ENCODE data around the gene TAF11L13.
"Not testable (repeated sequence)": the region's sequence is repeated elsewhere in the genome, so short reads cannot be mapped to it uniquely, and the experiment has no call there.

Gene TAF11L13

DNA sequence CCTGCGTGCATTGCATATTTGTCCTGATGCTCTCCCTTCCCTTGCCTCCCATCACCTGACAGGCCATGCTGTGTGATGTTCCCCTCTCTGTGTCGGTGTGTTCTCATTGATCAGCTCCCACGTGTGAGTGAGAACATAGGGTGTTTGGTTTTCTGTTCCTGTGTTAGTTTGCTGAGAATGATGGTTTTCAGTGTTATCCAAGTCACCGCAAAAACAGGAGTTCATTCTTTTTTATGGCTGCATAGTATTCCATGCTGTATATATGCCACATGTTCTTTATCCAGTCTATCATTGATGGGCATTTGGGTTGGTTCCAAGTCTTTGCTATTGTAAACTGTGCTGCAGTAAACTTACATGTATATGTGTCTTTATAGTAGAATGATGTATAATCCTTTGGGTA lies 24.4 kb upstream of the TAF11L13 start:
- H3K9me3 ChIP-seq (ENCODE audit: control extremely low read depth in 1 of 5, control insufficient read depth in 4 of 5, insufficient read depth in 2 of 5, low read depth in 1 of 5, low read length in 4 of 5); H3K36me3 ChIP-seq (ENCODE audit: control insufficient read depth in 4 of 4, insufficient read depth in 4 of 4, low read length in 3 of 4); H3K4me3 ChIP-seq (ENCODE audit: control insufficient read depth in 1 of 7, extremely low read depth in 1 of 7, insufficient read depth in 4 of 7, low read depth in 2 of 7, low read length in 6 of 7); H3K27ac ChIP-seq (ENCODE audit: insufficient read depth in 1 of 2, low read depth in 1 of 2, low read length in 2 of 2, poor library complexity in 1 of 2, severe bottlenecking in 2 of 2); CTCF ChIA-PET; POLR2A ChIA-PET; H3K27me3 ChIP-seq (replicated peaks in 2 of 5; ENCODE audit: control insufficient read depth in 4 of 5, insufficient read depth in 5 of 5, low read length in 4 of 5); DNase-seq; H3K4me1 ChIP-seq (ENCODE audit: control extremely low read depth in 1 of 4, control insufficient read depth in 4 of 4, insufficient read depth in 4 of 4, low read length in 3 of 4): not testable (repeated sequence)
- 90% methylated on average over 2 of the region's 4 CpGs for WGBS (ENCODE audit: insufficient coverage)

- H3K27me3 ChIP-seq (replicated peaks in 2 of 5; ENCODE audit: control insufficient read depth in 4 of 5, insufficient read depth in 5 of 5, low read length in 4 of 5); H3K36me3 ChIP-seq (ENCODE audit: control insufficient read depth in 4 of 4, insufficient read depth in 4 of 4, low read length in 3 of 4); DNase-seq; H3K27ac ChIP-seq (ENCODE audit: insufficient read depth in 1 of 2, low read depth in 1 of 2, low read length in 2 of 2, poor library complexity in 1 of 2, severe bottlenecking in 2 of 2); POLR2A ChIA-PET; CTCF ChIA-PET; H3K4me3 ChIP-seq (ENCODE audit: control insufficient read depth in 1 of 7, extremely low read depth in 1 of 7, insufficient read depth in 4 of 7, low read depth in 2 of 7, low read length in 6 of 7); H3K4me1 ChIP-seq (ENCODE audit: control extremely low read depth in 1 of 4, control insufficient read depth in 4 of 4, insufficient read depth in 4 of 4, low read length in 3 of 4); H3K9me3 ChIP-seq (ENCODE audit: control extremely low read depth in 1 of 5, control insufficient read depth in 4 of 5, insufficient read depth in 2 of 5, low read depth in 1 of 5, low read length in 4 of 5): not testable (repeated sequence)
- WGBS (ENCODE audit: insufficient coverage): 100% methylated on average over 2 of the region's 2 CpGs
Measured at GRCh38 chr5:17610092-17610491, 21.8 kb upstream of the TAF11L13 start, which contains the start of gene TAF11L12. TSS of gene TAF11L12 (plus strand) at chr5:17610392.

DNA sequence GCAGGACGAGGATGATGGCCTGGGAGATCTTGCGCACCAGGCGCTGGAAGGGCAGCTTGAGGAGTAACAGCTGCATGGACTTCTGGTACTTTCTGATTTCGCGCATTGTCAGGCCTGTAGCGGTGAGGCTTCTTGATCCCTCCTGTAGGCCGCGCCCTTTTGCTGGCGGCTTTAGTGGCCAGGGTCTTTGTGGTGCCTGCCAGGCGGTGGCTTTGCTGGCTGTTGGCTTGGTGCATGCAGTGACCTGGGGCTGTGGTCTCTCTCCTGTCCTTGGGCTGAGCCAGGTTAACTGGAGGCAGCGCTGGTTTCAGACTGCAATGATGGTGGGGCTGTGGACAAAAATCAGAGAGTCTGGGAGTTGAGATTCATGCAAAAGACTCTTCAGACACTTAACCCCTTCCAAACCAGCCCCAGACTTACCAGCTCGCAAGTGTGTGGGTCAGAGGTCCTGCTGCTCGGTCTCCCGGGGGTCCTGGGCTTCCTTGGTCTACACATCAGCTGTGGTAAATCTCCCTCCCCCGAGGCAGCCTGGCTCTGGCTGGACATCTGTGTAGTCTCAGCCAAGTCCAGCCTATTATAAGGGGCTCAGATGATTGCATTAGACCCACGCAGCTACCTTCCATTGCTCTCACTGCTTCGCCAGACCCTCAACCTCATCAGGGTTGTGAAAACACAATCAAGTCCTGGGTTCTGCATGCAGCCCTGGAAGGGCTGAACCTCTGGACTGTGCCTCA lies 16.8 kb upstream of the TAF11L13 start:
- CTCF ChIA-PET: no interaction called here
- Histone ChIP-seq H3K27ac (ENCODE audit: insufficient read depth in 1 of 2, low read depth in 1 of 2, low read length in 2 of 2, poor library complexity in 1 of 2, severe bottlenecking in 2 of 2) (no peak overlapping the region), H3K4me1 (ENCODE audit: control extremely low read depth in 1 of 4, control insufficient read depth in 4 of 4, insufficient read depth in 4 of 4, low read length in 3 of 4) (no peaks in the 10 kb centered on the region), H3K36me3 (ENCODE audit: control insufficient read depth in 4 of 4, insufficient read depth in 4 of 4, low read length in 3 of 4) (no peaks in the 10 kb centered on the region), H3K27me3 (replicated peaks in 2 of 5; ENCODE audit: control insufficient read depth in 4 of 5, insufficient read depth in 5 of 5, low read length in 4 of 5) (no peaks in the 10 kb centered on the region), H3K4me3 (ENCODE audit: control insufficient read depth in 1 of 7, extremely low read depth in 1 of 7, insufficient read depth in 4 of 7, low read depth in 2 of 7, low read length in 6 of 7) (no peak overlapping the region), H3K9me3 (ENCODE audit: control extremely low read depth in 1 of 5, control insufficient read depth in 4 of 5, insufficient read depth in 2 of 5, low read depth in 1 of 5, low read length in 4 of 5) (no peaks in the 10 kb centered on the region)
- POLR2A ChIA-PET: no interaction called here
- no peak for DNase-seq
- WGBS (ENCODE audit: insufficient coverage): 96% methylated on average over 13 of the region's 17 CpGs

GRCh38 chr5:17619354-17619753 lies 12.5 kb upstream of the TAF11L13 start:
- H3K27me3 ChIP-seq (replicated peaks in 2 of 5; ENCODE audit: control insufficient read depth in 4 of 5, insufficient read depth in 5 of 5, low read length in 4 of 5): no peaks in the 10 kb centered on the region
- H3K36me3 ChIP-seq (ENCODE audit: control insufficient read depth in 4 of 4, insufficient read depth in 4 of 4, low read length in 3 of 4): no peaks in the 10 kb centered on the region
- POLR2A ChIA-PET: no interaction called here
- peaks cover 0 to 2% (median 0%) of the 10 kb centered on the region in 5 experiments for H3K9me3 ChIP-seq (ENCODE audit: control extremely low read depth in 1 of 5, control insufficient read depth in 4 of 5, insufficient read depth in 2 of 5, low read depth in 1 of 5, low read length in 4 of 5)
- H3K4me3 ChIP-seq (ENCODE audit: control insufficient read depth in 1 of 7, extremely low read depth in 1 of 7, insufficient read depth in 4 of 7, low read depth in 2 of 7, low read length in 6 of 7): no peak overlapping the region
- no peak overlapping the region for H3K27ac ChIP-seq (ENCODE audit: insufficient read depth in 1 of 2, low read depth in 1 of 2, low read length in 2 of 2, poor library complexity in 1 of 2, severe bottlenecking in 2 of 2)
- DNase-seq: no peak
- CTCF ChIA-PET: interaction anchor here (0.5 kb wide), 1 partner anchor 653 kb away, joined by 3 read pairs; no protein-coding TSS in a partner anchor
- H3K4me1 ChIP-seq (ENCODE audit: control extremely low read depth in 1 of 4, control insufficient read depth in 4 of 4, insufficient read depth in 4 of 4, low read length in 3 of 4): no peaks in the 10 kb centered on the region
- no CpG with 5 or more reads among the region's 3 CpGs for WGBS (ENCODE audit: insufficient coverage)

DNA sequence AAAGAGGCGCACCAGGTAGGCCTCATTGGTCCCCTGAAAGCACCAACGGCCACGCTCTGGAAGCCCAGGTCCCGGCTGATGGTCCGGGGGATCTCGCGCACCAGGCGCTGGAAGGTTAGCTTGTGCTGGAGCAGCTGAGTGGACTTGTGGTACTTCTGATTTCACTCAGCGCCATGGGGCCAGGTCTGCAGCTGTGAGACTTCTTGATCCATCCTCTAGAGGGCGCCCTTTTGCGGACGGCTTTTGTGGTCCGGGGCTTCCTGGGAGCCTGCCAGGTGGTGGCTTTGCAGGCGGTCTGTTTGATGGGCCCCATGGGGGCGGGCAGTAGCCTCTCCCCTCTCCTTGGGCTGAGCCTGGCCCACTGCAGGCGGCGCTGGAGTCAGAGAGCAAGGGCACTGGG lies 11.3 kb upstream of the TAF11L13 start:
- Histone ChIP-seq H3K27me3 (replicated peaks in 2 of 5; ENCODE audit: control insufficient read depth in 4 of 5, insufficient read depth in 5 of 5, low read length in 4 of 5) (no peaks in the 10 kb centered on the region), H3K4me1 (ENCODE audit: control extremely low read depth in 1 of 4, control insufficient read depth in 4 of 4, insufficient read depth in 4 of 4, low read length in 3 of 4) (no peaks in the 10 kb centered on the region), H3K9me3 (ENCODE audit: control extremely low read depth in 1 of 5, control insufficient read depth in 4 of 5, insufficient read depth in 2 of 5, low read depth in 1 of 5, low read length in 4 of 5) (peaks cover 0 to 2% (median 0%) of the 10 kb centered on the region in 5 experiments), H3K4me3 (ENCODE audit: control insufficient read depth in 1 of 7, extremely low read depth in 1 of 7, insufficient read depth in 4 of 7, low read depth in 2 of 7, low read length in 6 of 7) (no peak overlapping the region), H3K36me3 (ENCODE audit: control insufficient read depth in 4 of 4, insufficient read depth in 4 of 4, low read length in 3 of 4) (no peaks in the 10 kb centered on the region), H3K27ac (ENCODE audit: insufficient read depth in 1 of 2, low read depth in 1 of 2, low read length in 2 of 2, poor library complexity in 1 of 2, severe bottlenecking in 2 of 2) (no peak overlapping the region)
- WGBS (ENCODE audit: insufficient coverage): 94% methylated on average over 15 of the region's 17 CpGs
- no peak for DNase-seq
- POLR2A ChIA-PET: no interaction called here
- CTCF ChIA-PET: no interaction called here

DNA sequence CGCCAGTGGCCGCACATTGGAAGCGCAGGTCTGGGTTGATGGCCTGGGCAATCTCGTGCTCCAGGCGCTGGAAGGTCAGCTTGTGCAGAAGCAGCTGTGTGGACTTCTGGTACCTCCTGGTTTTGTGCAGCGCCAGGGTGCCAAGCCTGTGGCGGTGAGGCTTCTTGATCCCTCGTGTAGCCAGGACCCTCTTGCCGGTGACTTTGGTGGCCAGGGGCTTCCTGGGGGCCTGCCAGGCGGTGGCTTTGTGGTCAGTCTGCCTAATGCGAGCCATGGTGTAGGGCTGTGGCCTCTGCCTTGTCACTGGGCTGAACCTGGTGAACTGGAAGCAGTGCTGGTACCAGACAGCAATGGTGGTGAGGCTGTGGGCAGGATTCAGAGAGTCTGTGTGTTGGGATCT lies 6.2 kb upstream of the TAF11L13 start:
- H3K27me3 ChIP-seq (replicated peaks in 2 of 5; ENCODE audit: control insufficient read depth in 4 of 5, insufficient read depth in 5 of 5, low read length in 4 of 5): no peaks in the 10 kb centered on the region
- peaks cover 0 to 1% (median 0%) of the 10 kb centered on the region in 5 experiments for H3K9me3 ChIP-seq (ENCODE audit: control extremely low read depth in 1 of 5, control insufficient read depth in 4 of 5, insufficient read depth in 2 of 5, low read depth in 1 of 5, low read length in 4 of 5)
- POLR2A ChIA-PET: no interaction called here
- no peak overlapping the region for H3K27ac ChIP-seq (ENCODE audit: insufficient read depth in 1 of 2, low read depth in 1 of 2, low read length in 2 of 2, poor library complexity in 1 of 2, severe bottlenecking in 2 of 2)
- H3K4me1 ChIP-seq (ENCODE audit: control extremely low read depth in 1 of 4, control insufficient read depth in 4 of 4, insufficient read depth in 4 of 4, low read length in 3 of 4): no peaks in the 10 kb centered on the region
- no peaks in the 10 kb centered on the region for H3K36me3 ChIP-seq (ENCODE audit: control insufficient read depth in 4 of 4, insufficient read depth in 4 of 4, low read length in 3 of 4)
- WGBS (ENCODE audit: insufficient coverage): 96% methylated on average over 10 of the region's 11 CpGs
- CTCF ChIA-PET: no interaction called here
- DNase-seq: no peak
- no peak overlapping the region for H3K4me3 ChIP-seq (ENCODE audit: control insufficient read depth in 1 of 7, extremely low read depth in 1 of 7, insufficient read depth in 4 of 7, low read depth in 2 of 7, low read length in 6 of 7)

GRCh38 chr5:17634160-17634559 lies 2.3 kb downstream of the TAF11L13 start, which contains the start of gene TAF11L14:
TSS of gene TAF11L14 (plus strand) at chr5:17634460.
- POLR2A ChIA-PET: no interaction called here
- Histone ChIP-seq H3K27ac (ENCODE audit: insufficient read depth in 1 of 2, low read depth in 1 of 2, low read length in 2 of 2, poor library complexity in 1 of 2, severe bottlenecking in 2 of 2) (no peak within 1 kb of the TSS), H3K27me3 (replicated peaks in 2 of 5; ENCODE audit: control insufficient read depth in 4 of 5, insufficient read depth in 5 of 5, low read length in 4 of 5) (no peaks in the 10 kb centered on the region), H3K9me3 (ENCODE audit: control extremely low read depth in 1 of 5, control insufficient read depth in 4 of 5, insufficient read depth in 2 of 5, low read depth in 1 of 5, low read length in 4 of 5) (peaks cover 0 to 3% (median 0%) of the 10 kb centered on the region in 5 experiments), H3K4me3 (ENCODE audit: control insufficient read depth in 1 of 7, extremely low read depth in 1 of 7, insufficient read depth in 4 of 7, low read depth in 2 of 7, low read length in 6 of 7) (no peak within 1 kb of the TSS), H3K36me3 (ENCODE audit: control insufficient read depth in 4 of 4, insufficient read depth in 4 of 4, low read length in 3 of 4) (no peaks in the 10 kb centered on the region), H3K4me1 (ENCODE audit: control extremely low read depth in 1 of 4, control insufficient read depth in 4 of 4, insufficient read depth in 4 of 4, low read length in 3 of 4) (no peaks in the 10 kb centered on the region)
- DNase-seq: no peak
- CTCF ChIA-PET: no interaction called here
- WGBS (ENCODE audit: insufficient coverage): 98% methylated on average over 5 of the region's 5 CpGs
